ENCODE data around the gene RBM43. TPM values are rescaled to one million over a fixed set of nuclear protein-coding genes. Genes with fewer than 3 reads are reported as not detected.
"Not testable (repeated sequence)": the region's sequence is repeated elsewhere in the genome, so short reads cannot be mapped to it uniquely, and the experiment has no call there.

Gene RBM43
- total RNA-seq, 2 experiments from 2014 or later = 3.4 to 3.8 TPM

DNA sequence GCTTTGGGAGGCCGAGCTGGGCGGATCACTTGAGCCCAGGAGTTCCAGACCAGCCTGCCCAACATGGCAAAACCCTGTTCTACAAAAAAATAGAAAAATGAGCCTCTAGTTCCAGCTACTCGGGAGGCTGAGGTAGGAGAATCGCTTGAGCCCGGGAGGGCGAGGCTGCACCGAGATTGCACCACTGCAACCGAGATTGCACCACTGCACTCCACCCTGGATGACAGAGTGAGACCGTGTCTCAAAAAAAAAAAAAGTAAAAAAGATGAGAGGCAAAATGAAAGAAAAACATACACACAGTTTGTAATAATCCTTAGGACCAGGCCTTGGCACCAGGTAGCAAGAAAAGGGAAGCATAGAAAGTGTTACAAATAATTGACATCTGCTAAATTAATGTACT is 22.0 kb downstream of the RBM43 start:
- DNase-seq = no peak
- Mint-ChIP-seq H3K4me1 (ENCODE audit: low read depth) (peaks cover 2% of the 10 kb centered on the region), H3K27ac (no peak overlapping the region), H3K9me3 (no peaks in the 10 kb centered on the region), H3K27me3 (ENCODE audit: low read depth) (no peaks in the 10 kb centered on the region), H3K36me3 (ENCODE audit: low read depth) (no peaks in the 10 kb centered on the region), H3K4me3 (no peak overlapping the region)
- intact Hi-C loops (cut with micrococcal nuclease) = loop anchor here (1.0 kb wide), 2 partner anchors 187 to 1642 kb away; no protein-coding TSS in a partner anchor
- CTCF ChIA-PET = interaction anchor here (0.5 to 1.6 kb wide), 19 partner anchors 8 to 1644 kb away, joined by 3 to 13 read pairs (median 3); partner anchors contain the start of gene NMI

DNA sequence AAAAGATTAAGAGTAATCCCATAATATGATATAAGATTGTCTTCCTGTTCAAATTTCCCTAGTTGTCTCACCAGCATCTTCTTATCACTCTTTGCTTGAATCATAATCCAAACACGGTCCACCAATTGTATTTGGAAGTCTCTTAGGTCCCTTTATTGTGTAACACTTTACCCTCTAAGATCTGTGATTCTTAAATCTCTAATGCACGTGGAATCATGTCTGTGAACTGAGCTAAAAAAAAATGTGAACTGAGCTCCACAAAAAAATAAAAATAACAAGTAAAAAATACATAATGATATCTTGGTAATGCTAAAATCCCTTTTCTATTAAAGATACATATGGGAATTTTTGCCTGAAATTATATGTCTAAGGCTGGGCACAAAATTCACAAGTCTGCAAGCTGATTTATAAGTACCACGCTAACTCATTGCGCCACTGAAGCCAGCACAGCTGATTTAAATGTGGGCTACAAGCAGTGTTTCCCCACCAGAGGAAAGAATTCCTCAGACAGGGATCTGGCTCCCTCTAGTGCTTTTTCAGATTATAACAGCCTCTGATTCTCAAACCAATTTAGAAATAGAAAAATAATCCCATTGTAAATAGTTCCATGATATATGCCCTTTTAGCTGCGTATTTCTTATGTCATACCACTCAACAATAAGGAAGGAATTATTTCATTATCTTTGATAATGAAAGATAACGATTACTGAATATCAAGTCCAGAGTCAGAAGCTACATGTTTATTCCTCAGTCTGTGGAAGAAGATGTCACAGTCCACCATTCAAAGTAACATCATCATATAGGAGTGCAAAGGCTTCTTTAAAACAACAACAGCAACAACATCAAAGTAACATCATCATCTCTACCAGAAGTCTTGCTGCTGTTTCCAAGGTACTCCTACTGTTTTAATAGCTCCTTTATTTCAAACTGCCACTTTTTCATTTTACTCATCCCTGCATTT is 22.9 kb downstream of the RBM43 start:
- intact Hi-C loops (cut with micrococcal nuclease) = loop anchor here (1.0 kb wide), 2 partner anchors 187 to 1642 kb away; no protein-coding TSS in a partner anchor
- H3K36me3 Mint-ChIP-seq (ENCODE audit: low read depth) = no peaks in the 10 kb centered on the region
- CTCF ChIA-PET = interaction anchor here (0.5 to 1.6 kb wide), 31 partner anchors 7 to 1666 kb away, joined by 3 to 13 read pairs (median 3); partner anchors contain the start of genes ARL5A and NMI
- no peak overlapping the region for H3K4me3 Mint-ChIP-seq
- peak; percentile 43 for DNase-seq
- peaks cover 2% of the 10 kb centered on the region for H3K4me1 Mint-ChIP-seq (ENCODE audit: low read depth)
- H3K9me3 Mint-ChIP-seq = no peaks in the 10 kb centered on the region
- no peak overlapping the region for H3K27ac Mint-ChIP-seq
- no peaks in the 10 kb centered on the region for H3K27me3 Mint-ChIP-seq (ENCODE audit: low read depth)

DNA sequence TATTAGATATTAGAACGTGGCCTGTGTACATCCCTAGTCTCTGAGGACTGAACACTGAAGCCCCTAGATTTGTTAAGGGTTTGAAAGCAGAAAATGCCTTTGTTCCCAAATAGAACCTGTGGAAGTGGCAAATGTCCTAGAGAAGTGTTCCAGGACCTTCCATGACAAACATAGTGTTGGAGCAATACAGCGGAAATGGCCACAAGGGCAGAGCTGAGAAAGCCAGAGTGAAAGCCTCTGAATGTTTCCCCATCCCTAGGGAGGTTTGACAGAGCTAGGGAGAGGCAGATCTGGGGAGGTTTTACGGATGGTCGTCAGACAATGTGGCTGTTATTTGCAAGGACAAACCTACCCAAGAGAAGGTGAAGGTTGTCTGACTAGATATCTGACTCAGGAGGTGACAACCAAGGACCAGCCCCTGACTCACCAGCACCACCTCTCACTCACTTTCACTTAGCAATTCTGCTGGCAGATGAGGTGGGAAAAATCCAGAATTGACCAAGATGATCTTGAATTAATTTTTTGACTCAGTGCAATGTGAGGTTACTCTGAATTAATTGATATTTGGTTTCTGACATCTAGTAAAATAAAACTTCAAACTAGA is 24.1 kb downstream of the RBM43 start:
- intact Hi-C loops (cut with micrococcal nuclease) = no loop called here
- Mint-ChIP-seq H3K9me3 (no peaks in the 10 kb centered on the region), H3K4me1 (ENCODE audit: low read depth) (peaks cover 2% of the 10 kb centered on the region), H3K27ac (no peak overlapping the region), H3K4me3 (no peak overlapping the region), H3K27me3 (ENCODE audit: low read depth) (no peaks in the 10 kb centered on the region), H3K36me3 (ENCODE audit: low read depth) (no peaks in the 10 kb centered on the region)
- peak; percentile 24 for DNase-seq
- CTCF ChIA-PET = interaction anchor here (0.7 to 1.0 kb wide), 3 partner anchors 22 to 625 kb away, joined by 3 read pairs; no protein-coding TSS in a partner anchor

DNA sequence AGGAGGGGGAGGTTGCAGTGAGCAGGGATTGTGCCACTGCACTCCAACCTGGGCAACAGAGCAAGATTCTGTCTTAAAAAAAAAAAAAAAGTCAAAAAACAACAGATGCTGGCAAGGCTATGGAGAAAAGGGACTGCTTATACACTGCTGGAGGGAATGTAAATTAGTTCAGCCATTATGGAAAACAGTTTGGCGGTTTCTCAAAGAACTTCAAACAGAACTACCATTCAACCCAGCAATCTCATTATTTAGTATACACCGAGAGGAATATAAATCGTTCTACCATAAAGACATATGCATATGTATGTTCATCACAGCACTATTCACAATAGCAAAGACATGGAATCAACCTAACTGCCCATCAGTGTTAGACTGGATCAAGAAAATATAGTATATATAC is 27.9 kb downstream of the RBM43 start:
- DNase-seq; H3K9me3 Mint-ChIP-seq; H3K27me3 Mint-ChIP-seq (ENCODE audit: low read depth); H3K4me1 Mint-ChIP-seq (ENCODE audit: low read depth); intact Hi-C loops (cut with micrococcal nuclease); H3K27ac Mint-ChIP-seq; H3K4me3 Mint-ChIP-seq; H3K36me3 Mint-ChIP-seq (ENCODE audit: low read depth): not testable (repeated sequence)
- CTCF ChIA-PET = interaction anchor here (0.7 kb wide), 1 partner anchor 202 kb away, joined by 3 read pairs; no protein-coding TSS in a partner anchor

DNA sequence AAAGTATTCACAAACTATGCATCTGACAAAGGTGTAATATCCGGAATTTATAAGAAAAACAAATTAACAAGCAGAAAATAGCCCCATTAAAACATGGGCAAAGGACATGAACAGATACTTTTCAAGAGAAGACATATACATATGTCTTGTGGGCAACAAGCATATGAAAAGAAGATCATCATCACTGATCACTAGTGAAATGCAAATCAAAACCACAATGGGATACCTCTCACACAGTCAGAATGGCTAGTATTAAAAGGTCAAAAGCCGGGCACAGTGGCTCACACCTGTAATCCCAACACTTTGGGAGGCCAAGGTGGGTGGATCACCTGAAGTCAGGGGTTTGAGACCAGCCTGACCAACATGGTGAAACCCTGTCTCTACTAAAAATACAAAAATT is 28.4 kb downstream of the RBM43 start:
- DNase-seq; intact Hi-C loops (cut with micrococcal nuclease); H3K36me3 Mint-ChIP-seq (ENCODE audit: low read depth); H3K27me3 Mint-ChIP-seq (ENCODE audit: low read depth); H3K4me3 Mint-ChIP-seq; H3K4me1 Mint-ChIP-seq (ENCODE audit: low read depth); H3K27ac Mint-ChIP-seq; H3K9me3 Mint-ChIP-seq: not testable (repeated sequence)
- CTCF ChIA-PET = interaction anchor here (0.7 kb wide), 1 partner anchor 202 kb away, joined by 3 read pairs; no protein-coding TSS in a partner anchor

GRCh38 chr2:151230627-151231140 is 31.0 kb downstream of the RBM43 start:
- Mint-ChIP-seq H3K36me3 (ENCODE audit: low read depth) (no peaks in the 10 kb centered on the region), H3K4me1 (ENCODE audit: low read depth) (no peaks in the 10 kb centered on the region), H3K9me3 (no peaks in the 10 kb centered on the region), H3K27me3 (ENCODE audit: low read depth) (peaks cover 9% of the 10 kb centered on the region), H3K27ac (no peak overlapping the region), H3K4me3 (no peak overlapping the region)
- CTCF ChIA-PET = no interaction called here
- intact Hi-C loops (cut with micrococcal nuclease) = no loop called here
- no peak for DNase-seq

GRCh38 chr2:151228847-151229512 is 32.7 kb downstream of the RBM43 start:
- CTCF ChIA-PET = no interaction called here
- DNase-seq = no peak
- Mint-ChIP-seq H3K4me3 (no peak overlapping the region), H3K27ac (no peak overlapping the region), H3K27me3 (ENCODE audit: low read depth) (peaks cover 9% of the 10 kb centered on the region), H3K4me1 (ENCODE audit: low read depth) (no peaks in the 10 kb centered on the region), H3K9me3 (no peaks in the 10 kb centered on the region), H3K36me3 (ENCODE audit: low read depth) (no peaks in the 10 kb centered on the region)
- intact Hi-C loops (cut with micrococcal nuclease) = no loop called here

- Mint-ChIP-seq H3K9me3 (no peaks in the 10 kb centered on the region), H3K36me3 (ENCODE audit: low read depth) (no peaks in the 10 kb centered on the region), H3K4me3 (no peak overlapping the region), H3K4me1 (ENCODE audit: low read depth) (no peaks in the 10 kb centered on the region), H3K27ac (no peak overlapping the region), H3K27me3 (ENCODE audit: low read depth) (no peaks in the 10 kb centered on the region)
- DNase-seq = no peak
- CTCF ChIA-PET = no interaction called here
- intact Hi-C loops (cut with micrococcal nuclease) = no loop called here
These were observed 44.3 kb downstream of the RBM43 start for GRCh38 chr2:151217343-151217742.

DNA sequence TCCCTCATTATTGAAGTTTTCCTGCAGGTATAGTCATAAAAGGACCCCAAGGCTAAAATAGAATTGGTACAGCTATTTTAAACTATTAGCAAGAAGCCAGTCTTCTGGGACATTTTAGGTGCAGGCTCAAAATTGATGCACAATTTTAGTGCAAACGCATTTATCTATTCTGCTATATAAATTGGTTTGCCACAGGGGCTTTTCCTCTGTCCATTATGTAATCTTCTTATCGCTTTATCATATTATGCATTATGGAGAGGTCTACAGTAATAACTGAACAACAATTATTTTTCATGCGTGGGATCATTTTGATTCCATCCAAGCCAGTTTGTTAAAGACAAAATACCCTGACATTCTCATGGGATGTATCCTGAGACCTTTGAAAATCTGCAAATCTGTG is 54.6 kb downstream of the RBM43 start:
- no peak for DNase-seq
- intact Hi-C loops (cut with micrococcal nuclease) = no loop called here
- no peak overlapping the region for H3K27ac Mint-ChIP-seq
- H3K4me1 Mint-ChIP-seq (ENCODE audit: low read depth) = no peaks in the 10 kb centered on the region
- H3K4me3 Mint-ChIP-seq = no peak overlapping the region
- H3K36me3 Mint-ChIP-seq (ENCODE audit: low read depth) = no peaks in the 10 kb centered on the region
- peaks cover 2% of the 10 kb centered on the region for H3K27me3 Mint-ChIP-seq (ENCODE audit: low read depth)
- no peaks in the 10 kb centered on the region for H3K9me3 Mint-ChIP-seq
- CTCF ChIA-PET = no interaction called here

- DNase-seq = no peak
- intact Hi-C loops (cut with micrococcal nuclease) = no loop called here
- H3K4me3 Mint-ChIP-seq = no peak overlapping the region
- H3K27me3 Mint-ChIP-seq (ENCODE audit: low read depth) = peaks cover 2% of the 10 kb centered on the region
- CTCF ChIA-PET = no interaction called here
- no peaks in the 10 kb centered on the region for H3K9me3 Mint-ChIP-seq
- H3K36me3 Mint-ChIP-seq (ENCODE audit: low read depth) = no peaks in the 10 kb centered on the region
- no peak overlapping the region for H3K27ac Mint-ChIP-seq
- no peaks in the 10 kb centered on the region for H3K4me1 Mint-ChIP-seq (ENCODE audit: low read depth)
These were observed 55.2 kb downstream of the RBM43 start for GRCh38 chr2:151206446-151206968.

GRCh38 chr2:151205571-151205970 is 56.1 kb downstream of the RBM43 start:
- Mint-ChIP-seq H3K27ac (no peak overlapping the region), H3K9me3 (no peaks in the 10 kb centered on the region), H3K27me3 (ENCODE audit: low read depth) (peaks cover 2% of the 10 kb centered on the region), H3K36me3 (ENCODE audit: low read depth) (no peaks in the 10 kb centered on the region), H3K4me3 (no peak overlapping the region), H3K4me1 (ENCODE audit: low read depth) (peaks cover 2% of the 10 kb centered on the region)
- CTCF ChIA-PET = no interaction called here
- no peak for DNase-seq
- intact Hi-C loops (cut with micrococcal nuclease) = no loop called here

GRCh38 chr2:151204756-151205155 is 56.9 kb downstream of the RBM43 start:
- intact Hi-C loops (cut with micrococcal nuclease) = no loop called here
- peaks cover 2% of the 10 kb centered on the region for H3K27me3 Mint-ChIP-seq (ENCODE audit: low read depth)
- no peak overlapping the region for H3K27ac Mint-ChIP-seq
- no peak overlapping the region for H3K4me3 Mint-ChIP-seq
- CTCF ChIA-PET = interaction anchor here (0.6 kb wide), 2 partner anchors 51 to 1382 kb away, joined by 3 read pairs; no protein-coding TSS in a partner anchor
- peaks cover 3% of the 10 kb centered on the region for H3K4me1 Mint-ChIP-seq (ENCODE audit: low read depth)
- no peaks in the 10 kb centered on the region for H3K36me3 Mint-ChIP-seq (ENCODE audit: low read depth)
- no peak for DNase-seq
- no peaks in the 10 kb centered on the region for H3K9me3 Mint-ChIP-seq

Measured in activated naive CD4-positive, alpha-beta T cell treated with anti-CD3 and anti-CD28 coated beads for 36 hours (primary cell).